Measurements from ENCODE around the gene KRTAP1-3.
"Not testable (repeated sequence)": the region's sequence is repeated elsewhere in the genome, so short reads cannot be mapped to it uniquely, and the experiment has no call there.

- TF ChIP-seq, protein P1, sequence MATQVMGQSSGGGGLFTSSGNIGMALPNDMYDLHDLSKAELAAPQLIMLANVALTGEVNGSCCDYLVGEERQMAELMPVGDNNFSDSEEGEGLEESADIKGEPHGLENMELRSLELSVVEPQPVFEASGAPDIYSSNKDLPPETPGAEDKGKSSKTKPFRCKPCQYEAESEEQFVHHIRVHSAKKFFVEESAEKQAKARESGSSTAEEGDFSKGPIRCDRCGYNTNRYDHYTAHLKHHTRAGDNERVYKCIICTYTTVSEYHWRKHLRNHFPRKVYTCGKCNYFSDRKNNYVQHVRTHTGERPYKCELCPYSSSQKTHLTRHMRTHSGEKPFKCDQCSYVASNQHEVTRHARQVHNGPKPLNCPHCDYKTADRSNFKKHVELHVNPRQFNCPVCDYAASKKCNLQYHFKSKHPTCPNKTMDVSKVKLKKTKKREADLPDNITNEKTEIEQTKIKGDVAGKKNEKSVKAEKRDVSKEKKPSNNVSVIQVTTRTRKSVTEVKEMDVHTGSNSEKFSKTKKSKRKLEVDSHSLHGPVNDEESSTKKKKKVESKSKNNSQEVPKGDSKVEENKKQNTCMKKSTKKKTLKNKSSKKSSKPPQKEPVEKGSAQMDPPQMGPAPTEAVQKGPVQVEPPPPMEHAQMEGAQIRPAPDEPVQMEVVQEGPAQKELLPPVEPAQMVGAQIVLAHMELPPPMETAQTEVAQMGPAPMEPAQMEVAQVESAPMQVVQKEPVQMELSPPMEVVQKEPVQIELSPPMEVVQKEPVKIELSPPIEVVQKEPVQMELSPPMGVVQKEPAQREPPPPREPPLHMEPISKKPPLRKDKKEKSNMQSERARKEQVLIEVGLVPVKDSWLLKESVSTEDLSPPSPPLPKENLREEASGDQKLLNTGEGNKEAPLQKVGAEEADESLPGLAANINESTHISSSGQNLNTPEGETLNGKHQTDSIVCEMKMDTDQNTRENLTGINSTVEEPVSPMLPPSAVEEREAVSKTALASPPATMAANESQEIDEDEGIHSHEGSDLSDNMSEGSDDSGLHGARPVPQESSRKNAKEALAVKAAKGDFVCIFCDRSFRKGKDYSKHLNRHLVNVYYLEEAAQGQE (IDR thresholded peaks at IDR 0.05; ENCODE audit: insufficient replicate concordance, low read depth): not testable (repeated sequence)
- not testable (repeated sequence) for TF ChIP-seq CTCF (IDR thresholded peaks at IDR 0.05; ENCODE audit: insufficient read depth, low read length)
Observed at GRCh38 chr17:41040783-41041571, 6.3 kb upstream of the KRTAP1-3 start, which contains the start of gene KRTAP1-1.

All from HL-60 (cell line).